K562 (cell line): ENCODE data around the gene SEL1L. TPM values are rescaled to one million over a fixed set of nuclear protein-coding genes. Genes with fewer than 3 reads are reported as not detected.

Source experiments
- ATAC-seq: fragments of 200-7000 bp; cut with Tn5 transposase; 3 replicates; pipeline ENCODE4 v1.9.1; 2020; ENCODE audit warnings: moderate library complexity
- BruUV-seq: library from RNA; stranded (reverse); fragments of 400-500 nt; replicated peaks from 2 replicates; lab custom pipeline; 2021; lab: Mats Ljungman, UMichigan
- CTCF ChIA-PET: fragments of 300-600 bp; formaldehyde crosslinking; extraction: SDS; loops from one replicate; lab custom pipeline; 2021; ENCODE audit warnings: low intra/inter-chr PET ratio; lab: Yijun Ruan, JAX
- POLR2A ChIA-PET: fragments of 300-600, 350-650 bp; sonication (Branson Sonifier 250); formaldehyde crosslinking; extraction: SDS; loops from one replicate; lab custom pipeline; 2021; ENCODE audit warnings: antibody characterized with exemption, inconsistent platforms; lab: Yijun Ruan, JAX
- DNase-seq, 4 experiments: peaks; one replicate each; pipeline versions ENCODE4 v3.0.0 to v3.0.0-alpha.2; 2011 to 2018; ENCODE audit warnings: low spot score in 3 of 4, mixed read lengths in 3 of 4; ENCODE audit errors: extremely low read depth in 1 of 4
- FAIRE-seq: peaks from 2 replicates; lab custom pipeline; 2011; peaks lifted over from hg19 to GRCh38; lab: Jason Lieb, UNC
- H2AFZ ChIP-seq: 2 replicates; pipeline ENCODE4 v1.6.0; 2011; ENCODE audit warnings: low read depth, low read length, control low read depth, inconsistent platforms
- H3K27ac ChIP-seq: fragments of 200-600 bp; 3 replicates; pipeline ENCODE4 v1.8.0; 2011; ENCODE audit warnings: low read depth, mild to moderate bottlenecking, control low read depth, inconsistent platforms, low read length, moderate library complexity, mixed read lengths; ENCODE audit errors: extremely low read depth
- H3K27me3 ChIP-seq, 2 experiments: fragments of 300-600 bp in 1 of 2; 2 replicates in 1 of 2; 3 replicates in 1 of 2; pipeline versions ENCODE4 v1.6.0 to v1.8.0; 2011; ENCODE audit warnings: inconsistent platforms in 2 of 2, low read length in 2 of 2, mild to moderate bottlenecking in 1 of 2, mixed read lengths in 1 of 2, moderate library complexity in 1 of 2; ENCODE audit not compliant: control insufficient read depth in 2 of 2, insufficient read depth in 2 of 2
- H3K36me3 ChIP-seq: fragments of 300-600 bp; 3 replicates; pipeline ENCODE4 v1.8.0; 2011; ENCODE audit warnings: mild to moderate bottlenecking, low read length, inconsistent platforms; ENCODE audit not compliant: control insufficient read depth, insufficient read depth
- H3K4me1 ChIP-seq, 2 experiments: fragments of 200-600 bp in 1 of 2; replicated peaks in 1 of 2; 2 replicates in 1 of 2; 3 replicates in 1 of 2; pipeline versions ENCODE4 v1.5.1 to v1.8.0; 2011; ENCODE audit warnings: inconsistent platforms in 2 of 2, low read length in 2 of 2, mild to moderate bottlenecking in 1 of 2, mixed read lengths in 1 of 2, moderate library complexity in 1 of 2; ENCODE audit not compliant: control insufficient read depth in 2 of 2, insufficient read depth in 2 of 2
- H3K4me2 ChIP-seq: 2 replicates; pipeline ENCODE4 v1.6.1; 2011; ENCODE audit warnings: low read length, control low read depth, inconsistent platforms, mixed read lengths; ENCODE audit not compliant: insufficient read depth
- H3K4me3 ChIP-seq: fragments of 200-600 bp; sonication (generic), shearing (Covaris generic); 2 replicates; pipeline ENCODE4 v1.5.1; 2016; ENCODE audit warnings: control low read depth, inconsistent platforms
- H3K79me2 ChIP-seq: fragments of 200-600 bp; 3 replicates; pipeline ENCODE4 v1.8.0; 2011; ENCODE audit warnings: low read length, inconsistent platforms; ENCODE audit not compliant: control insufficient read depth, insufficient read depth
- H3K9ac ChIP-seq, 2 experiments: 2 replicates each; pipeline versions ENCODE4 v1.6.0 to v1.6.1; 2011; ENCODE audit warnings: low read depth in 2 of 2, low read length in 2 of 2, control low read depth in 1 of 2, inconsistent platforms in 1 of 2, mild to moderate bottlenecking in 1 of 2, mixed read lengths in 1 of 2; ENCODE audit not compliant: insufficient read depth in 1 of 2
- H3K9me1 ChIP-seq: one replicate; pipeline ENCODE4 v1.6.0; 2011; ENCODE audit warnings: inconsistent platforms, mild to moderate bottlenecking, low read length, moderate library complexity; ENCODE audit not compliant: control insufficient read depth, insufficient read depth
- H3K9me3 ChIP-seq: replicated peaks from 2 replicates; pipeline ENCODE4 v1.5.1; 2011; ENCODE audit warnings: low read depth, low read length, inconsistent platforms; ENCODE audit not compliant: control insufficient read depth, insufficient read depth
- H4K20me1 ChIP-seq: replicated peaks from 2 replicates; pipeline ENCODE4 v1.6.1; 2011; ENCODE audit warnings: low read length, inconsistent platforms, mixed read lengths; ENCODE audit not compliant: control insufficient read depth, insufficient read depth
- CEBPB ChIP-seq: fragments of 450-650 bp; IDR thresholded peaks from 2 replicates; pipeline ENCODE4 v1.6.1; 2016; ENCODE audit warnings: missing genetic modification characterization, missing compliant biosample characterization
- RNF219 ChIP-seq: fragments of 250-450 bp; sonication (Bioruptor Pico); IDR thresholded peaks from 2 replicates; pipeline ENCODE4 v1.5.0; 2022; ENCODE audit warnings: mild to moderate bottlenecking
- ZBTB1 ChIP-seq: sonication (generic); formaldehyde crosslinking; IDR thresholded peaks from 2 replicates; pipeline ENCODE4 v1.8.1; 2023; ENCODE audit warnings: missing genetic modification reagents, low read depth, mild to moderate bottlenecking, borderline replicate concordance
- WGBS: fragments of 100-300 bp; shearing (Covaris generic); methylation state at CpG from one replicate; pipeline ENCODE4 v1.1.6; 2016; ENCODE audit warnings: low coverage, mixed read lengths; ENCODE audit not compliant: insufficient coverage; ENCODE audit errors: missing lambda C conversion rate; 5-methylcytosine and 5-hydroxymethylcytosine counted together
- in situ Hi-C: fragments of 300-500 bp; cut with MboI; formaldehyde crosslinking; loops from 4 replicates; pipeline ENCODE4 v1.15.0; 2018; ENCODE audit warnings: inconsistent platforms, mixed read lengths
- intact Hi-C: fragments of 100-400 bp; cut with micrococcal nuclease; formaldehyde crosslinking; loops from 2 replicates; pipeline ENCODE4 v1.14.2; 2022
- polyA plus RNA-seq, 8 experiments: library from polyadenylated mRNA; depleted of rRNA in 4 of 8; stranded (reverse) in 5 of 8; unstranded in 3 of 8; fragments of >200 nt; fragmentation: Nextera tagmentation in 2 of 8; fragmentation: Illumina TruSeq in 1 of 8; extraction: Ambion mirVana in 2 of 8; extraction: Trizol in 1 of 8; gene quantifications; 2 replicates each; pipeline versions ENCODE4 v1.2.1 to v1.2.3, GENCODE V29; 2011 to 2014; ENCODE audit warnings: inconsistent platforms in 1 of 8, missing spikeins in 1 of 8
- total RNA-seq, 7 experiments: library from RNA; depleted of rRNA in 6 of 7; stranded (reverse); fragments of >200 nt in 6 of 7; fragmentation: Illumina TruSeq in 2 of 7; extraction: Trizol in 2 of 7; gene quantifications; 2 replicates each; pipeline versions ENCODE4 v1.2.1 to v1.2.3, GENCODE V29; 2011 to 2021; ENCODE audit warnings: low replicate concordance in 1 of 7

SEL1L gene
- total and polyA plus RNA-seq, 9 of the 15 experiments (the other 6 are each of a cell fraction or from before 2014, with no cell fraction given) = 7.7 to 21.1 (median 13.6) TPM

- peaks cover 4 to 10% of the 10 kb centered on the region in 2 experiments; a peak in 2 of 5 replicates for H3K4me1 ChIP-seq
- H3K4me3 ChIP-seq = no peak overlapping the region
- no TSS peak for BruUV-seq
- WGBS = 57% methylated on average over 3 of the region's 3 CpGs
- H3K9me3 ChIP-seq = no peaks in the 10 kb centered on the region
- no peak overlapping the region for H3K9ac ChIP-seq
- no peaks in the 10 kb centered on the region for H3K9me1 ChIP-seq
- H3K27ac ChIP-seq = no peak overlapping the region
- H4K20me1 ChIP-seq = no peaks in the 10 kb centered on the region
- ChIA-PET CTCF (no interaction called here), POLR2A (no interaction called here)
- TF ChIP-seq ZBTB1 (CRISPR knock-in tag) = no peak
- TF ChIP-seq RNF219 (CRISPR knock-in tag) = no peak
- TF ChIP-seq CEBPB (tag) = no peak
- H2AFZ ChIP-seq = no peak overlapping the region
- in situ Hi-C loops = no loop called here
- intact Hi-C loops = no loop called here
- H3K36me3 ChIP-seq = no peaks in the 10 kb centered on the region; the same call in 2 of the 3 replicates
- H3K4me2 ChIP-seq = no peak overlapping the region
- no peak for DNase-seq
- FAIRE-seq = no peak
- ATAC-seq = no peak
- H3K79me2 ChIP-seq = peaks cover 18% of the 10 kb centered on the region
- H3K27me3 ChIP-seq = no peaks in the 10 kb centered on the region
Measured at GRCh38 chr14:81440041-81440440, 93.6 kb downstream of the SEL1L start.
